Measurements from ENCODE around the gene FAM120AOS.

The FAM120AOS gene

DNA sequence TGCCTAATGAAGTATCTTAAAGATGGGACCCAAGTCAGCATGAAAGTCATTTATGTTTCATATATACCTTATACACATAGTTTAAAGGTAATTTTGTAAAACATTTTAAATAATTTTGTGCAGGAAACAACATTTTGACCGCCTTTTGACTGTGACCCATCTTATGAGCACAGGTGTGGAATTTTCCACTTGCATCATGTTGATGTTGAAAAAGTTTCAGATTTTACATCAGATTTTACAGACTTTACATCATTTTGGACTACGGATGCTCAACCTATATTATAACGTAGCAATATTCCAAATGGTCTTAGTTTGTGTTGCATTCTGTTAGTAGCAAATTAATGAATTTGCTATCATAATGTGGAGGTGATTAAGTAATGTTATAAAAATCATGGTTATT lies 21.7 kb upstream of the FAM120AOS start:
- Histone ChIP-seq H3K9ac (ENCODE audit: low read length) (no peak overlapping the region), H3K4me3 (ENCODE audit: low read length) (no peak overlapping the region), H3K27ac (ENCODE audit: low read length) (no peak overlapping the region), H3K9me3 (ENCODE audit: insufficient read depth, low read length) (no peaks in the 10 kb centered on the region), H3K4me1 (ENCODE audit: low read length) (peaks cover 4% of the 10 kb centered on the region; the same call in 1 of the 2 replicates), H2AFZ (ENCODE audit: low read depth, low read length) (no peak overlapping the region), H3K4me2 (ENCODE audit: low read length) (no peak overlapping the region), H3K36me3 (replicated peaks; ENCODE audit: low read depth, low read length) (peaks cover 30% of the 10 kb centered on the region), H3K79me2 (ENCODE audit: low read length) (peaks cover 69% of the 10 kb centered on the region), H4K20me1 (ENCODE audit: insufficient read depth, low read length) (peaks cover 24% of the 10 kb centered on the region; the same call in 1 of the 2 replicates), H3K27me3 (ENCODE audit: low read depth, low read length) (no peaks in the 10 kb centered on the region)
- TF ChIP-seq EZH2phosphoT487 (IDR thresholded peaks at IDR 0.05; ENCODE audit: low read depth) = no peak
- TF ChIP-seq, protein P1, sequence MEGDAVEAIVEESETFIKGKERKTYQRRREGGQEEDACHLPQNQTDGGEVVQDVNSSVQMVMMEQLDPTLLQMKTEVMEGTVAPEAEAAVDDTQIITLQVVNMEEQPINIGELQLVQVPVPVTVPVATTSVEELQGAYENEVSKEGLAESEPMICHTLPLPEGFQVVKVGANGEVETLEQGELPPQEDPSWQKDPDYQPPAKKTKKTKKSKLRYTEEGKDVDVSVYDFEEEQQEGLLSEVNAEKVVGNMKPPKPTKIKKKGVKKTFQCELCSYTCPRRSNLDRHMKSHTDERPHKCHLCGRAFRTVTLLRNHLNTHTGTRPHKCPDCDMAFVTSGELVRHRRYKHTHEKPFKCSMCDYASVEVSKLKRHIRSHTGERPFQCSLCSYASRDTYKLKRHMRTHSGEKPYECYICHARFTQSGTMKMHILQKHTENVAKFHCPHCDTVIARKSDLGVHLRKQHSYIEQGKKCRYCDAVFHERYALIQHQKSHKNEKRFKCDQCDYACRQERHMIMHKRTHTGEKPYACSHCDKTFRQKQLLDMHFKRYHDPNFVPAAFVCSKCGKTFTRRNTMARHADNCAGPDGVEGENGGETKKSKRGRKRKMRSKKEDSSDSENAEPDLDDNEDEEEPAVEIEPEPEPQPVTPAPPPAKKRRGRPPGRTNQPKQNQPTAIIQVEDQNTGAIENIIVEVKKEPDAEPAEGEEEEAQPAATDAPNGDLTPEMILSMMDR (IDR thresholded peaks at IDR 0.05; ENCODE audit: low read depth, low read length) = no peak

DNA sequence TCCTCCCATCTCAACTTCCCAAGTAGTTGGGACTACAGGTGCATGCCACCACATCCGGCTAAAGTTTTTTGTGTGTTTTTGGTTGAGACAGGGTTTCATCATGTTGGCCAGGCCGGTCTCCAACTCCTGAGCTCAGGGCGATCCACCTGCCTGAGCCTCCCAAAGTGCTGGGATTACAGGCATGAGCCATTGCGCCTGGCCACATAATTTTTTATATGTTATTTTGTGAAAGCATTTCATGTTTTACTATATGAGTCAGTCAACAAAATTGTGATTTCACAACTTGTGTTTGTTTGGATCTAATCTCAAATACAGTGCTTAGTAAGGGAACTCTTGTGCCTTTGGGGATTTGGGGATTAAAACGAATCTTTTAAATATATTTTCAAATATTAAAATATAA lies 20.0 kb upstream of the FAM120AOS start:
- Histone ChIP-seq H4K20me1 (ENCODE audit: insufficient read depth, low read length) (peaks cover 35% of the 10 kb centered on the region), H3K4me3 (ENCODE audit: low read length) (no peak overlapping the region), H3K9ac (ENCODE audit: low read length) (no peak overlapping the region), H3K9me3 (ENCODE audit: insufficient read depth, low read length) (no peaks in the 10 kb centered on the region), H3K27ac (ENCODE audit: low read length) (no peak overlapping the region), H2AFZ (ENCODE audit: low read depth, low read length) (no peak overlapping the region), H3K4me1 (ENCODE audit: low read length) (peaks cover 9% of the 10 kb centered on the region; the same call in 1 of the 2 replicates), H3K4me2 (ENCODE audit: low read length) (no peak overlapping the region), H3K79me2 (ENCODE audit: low read length) (peaks cover 73% of the 10 kb centered on the region), H3K36me3 (replicated peaks; ENCODE audit: low read depth, low read length) (peaks cover 26% of the 10 kb centered on the region), H3K27me3 (ENCODE audit: low read depth, low read length) (no peaks in the 10 kb centered on the region)
- TF ChIP-seq EZH2phosphoT487 (IDR thresholded peaks at IDR 0.05; ENCODE audit: low read depth) = no peak
- TF ChIP-seq, protein P1 (IDR thresholded peaks at IDR 0.05; ENCODE audit: low read depth, low read length) = no peak

DNA sequence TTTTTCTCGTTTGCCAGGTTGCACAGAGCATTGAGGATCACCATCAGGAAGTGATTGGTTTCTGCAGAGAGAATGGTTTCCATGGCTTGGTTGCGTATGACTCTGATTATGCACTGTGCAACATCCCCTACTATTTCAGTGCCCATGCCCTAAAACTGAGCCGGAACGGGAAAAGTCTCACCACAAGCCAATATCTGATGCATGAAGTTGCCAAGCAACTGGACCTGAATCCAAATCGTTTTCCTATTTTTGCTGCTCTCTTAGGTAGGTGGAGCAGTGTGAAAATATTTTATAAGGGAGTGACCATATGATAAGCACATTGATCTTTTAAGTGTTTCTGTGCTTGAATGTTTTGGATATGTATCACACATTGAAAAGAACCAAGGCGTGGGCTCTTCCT lies 17.7 kb upstream of the FAM120AOS start:
- no peak overlapping the region for H2AFZ ChIP-seq (ENCODE audit: low read depth, low read length)
- no peak for TF ChIP-seq EZH2phosphoT487 (IDR thresholded peaks at IDR 0.05; ENCODE audit: low read depth)
- TF ChIP-seq, protein P1 (IDR thresholded peaks at IDR 0.05; ENCODE audit: low read depth, low read length) = no peak
- no peak overlapping the region for H3K4me2 ChIP-seq (ENCODE audit: low read length)
- no peak overlapping the region for H3K4me3 ChIP-seq (ENCODE audit: low read length)
- peaks cover 17% of the 10 kb centered on the region for H3K36me3 ChIP-seq (replicated peaks; ENCODE audit: low read depth, low read length)
- peaks cover 83% of the 10 kb centered on the region for H3K79me2 ChIP-seq (ENCODE audit: low read length)
- H4K20me1 ChIP-seq (ENCODE audit: insufficient read depth, low read length) = peaks cover 51% of the 10 kb centered on the region
- no peak overlapping the region for H3K9ac ChIP-seq (ENCODE audit: low read length)
- H3K4me1 ChIP-seq (ENCODE audit: low read length) = peaks cover 15% of the 10 kb centered on the region
- H3K27ac ChIP-seq (ENCODE audit: low read length) = no peak overlapping the region
- no peaks in the 10 kb centered on the region for H3K27me3 ChIP-seq (ENCODE audit: low read depth, low read length)
- H3K9me3 ChIP-seq (ENCODE audit: insufficient read depth, low read length) = no peaks in the 10 kb centered on the region

DNA sequence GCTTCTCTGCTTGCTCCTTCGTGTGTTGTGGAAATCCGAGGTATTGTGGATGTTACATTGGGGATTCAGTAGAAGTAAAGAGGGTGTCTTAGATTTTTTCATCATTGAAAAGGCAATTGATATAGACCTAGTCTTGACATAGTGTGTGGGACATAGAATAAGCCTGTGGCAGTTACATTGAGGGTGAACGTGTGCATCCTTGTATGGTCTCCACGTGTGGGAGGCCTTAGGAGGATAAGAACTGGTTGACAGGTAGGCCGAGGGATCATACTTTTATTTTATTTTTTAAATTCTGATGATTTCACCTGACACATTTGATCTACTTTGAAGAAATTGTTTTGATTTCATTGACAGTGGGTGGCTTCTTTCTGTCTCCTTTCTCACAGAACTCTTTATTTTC lies 17.0 kb upstream of the FAM120AOS start:
- no peak overlapping the region for H3K4me2 ChIP-seq (ENCODE audit: low read length)
- H3K36me3 ChIP-seq (replicated peaks; ENCODE audit: low read depth, low read length) = peaks cover 15% of the 10 kb centered on the region
- H3K4me3 ChIP-seq (ENCODE audit: low read length) = no peak overlapping the region
- peaks cover 13% of the 10 kb centered on the region for H3K4me1 ChIP-seq (ENCODE audit: low read length)
- TF ChIP-seq, protein P1 (IDR thresholded peaks at IDR 0.05; ENCODE audit: low read depth, low read length) = no peak
- TF ChIP-seq EZH2phosphoT487 (IDR thresholded peaks at IDR 0.05; ENCODE audit: low read depth) = no peak
- H4K20me1 ChIP-seq (ENCODE audit: insufficient read depth, low read length) = peaks cover 46% of the 10 kb centered on the region
- H3K27me3 ChIP-seq (ENCODE audit: low read depth, low read length) = no peaks in the 10 kb centered on the region
- H2AFZ ChIP-seq (ENCODE audit: low read depth, low read length) = no peak overlapping the region
- no peak overlapping the region for H3K27ac ChIP-seq (ENCODE audit: low read length)
- no peaks in the 10 kb centered on the region for H3K9me3 ChIP-seq (ENCODE audit: insufficient read depth, low read length)
- peaks cover 85% of the 10 kb centered on the region for H3K79me2 ChIP-seq (ENCODE audit: low read length)
- no peak overlapping the region for H3K9ac ChIP-seq (ENCODE audit: low read length)

Measured in OCI-LY3 (cell line).